NCI-H1092 (cell line): Measurements from ENCODE around the gene ATXN10.
"Not testable (repeated sequence)": the region's sequence is repeated elsewhere in the genome, so short reads cannot be mapped to it uniquely, and the experiment has no call there.

Experiments used
- DNase-seq: peaks from one replicate; lab custom pipeline; 2025; lab: John Stamatoyannopoulos, UW

ATXN10 gene

GRCh38 chr22:45709060-45709739 is 37.6 kb downstream of the ATXN10 start:
- DNase-seq: no peak

- DNase-seq: no peak
These were observed 38.2 kb downstream of the ATXN10 start for GRCh38 chr22:45709866-45710265.

- DNase-seq: no peak
These were observed 38.8 kb downstream of the ATXN10 start for GRCh38 chr22:45710469-45710868.

- DNase-seq: not testable (repeated sequence)
These were observed 42.8 kb downstream of the ATXN10 start for GRCh38 chr22:45714390-45714789.

DNA sequence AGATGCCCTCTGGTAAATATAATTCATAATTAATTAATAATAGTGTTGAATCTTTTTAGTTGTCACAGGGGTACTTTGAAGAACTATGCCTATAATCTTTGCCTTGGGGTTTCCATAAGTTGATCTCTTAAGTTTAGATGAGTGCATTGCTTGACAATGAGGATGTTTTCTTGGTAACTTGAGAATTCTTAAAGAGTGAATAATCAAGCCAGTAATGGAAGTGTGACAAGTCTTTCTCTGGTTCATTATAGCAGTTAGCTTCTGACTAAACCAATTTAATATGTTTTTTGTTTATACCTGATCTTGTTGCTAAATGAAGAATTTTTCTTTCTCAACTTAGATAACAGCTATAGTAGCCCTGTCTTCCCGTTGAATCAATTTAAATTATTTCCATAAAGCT is 46.2 kb downstream of the ATXN10 start:
- no peak for DNase-seq

GRCh38 chr22:45718391-45718790 is 46.8 kb downstream of the ATXN10 start:
- DNase-seq: no peak

- DNase-seq: no peak
These were observed 49.3 kb downstream of the ATXN10 start for GRCh38 chr22:45720839-45721378.

DNA sequence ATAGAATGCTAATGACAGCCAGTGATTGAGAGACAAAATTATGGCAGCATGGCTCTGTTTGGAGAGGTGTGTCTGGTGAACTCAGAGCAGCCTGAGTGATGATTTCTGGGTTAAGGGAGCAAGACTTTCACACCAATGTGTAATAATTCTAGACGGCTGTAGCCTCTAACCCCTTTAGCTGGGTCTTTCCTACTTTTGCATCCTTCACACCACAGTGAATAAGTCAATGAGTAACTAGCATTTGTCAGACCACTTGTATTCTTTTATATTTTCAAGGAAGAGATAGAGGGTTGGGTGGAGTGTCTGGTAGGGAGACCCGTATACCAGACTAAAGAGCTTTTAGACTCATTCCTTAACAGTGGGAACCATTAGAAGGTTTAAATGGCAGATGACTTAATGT is 50.4 kb downstream of the ATXN10 start:
- no peak for DNase-seq

DNA sequence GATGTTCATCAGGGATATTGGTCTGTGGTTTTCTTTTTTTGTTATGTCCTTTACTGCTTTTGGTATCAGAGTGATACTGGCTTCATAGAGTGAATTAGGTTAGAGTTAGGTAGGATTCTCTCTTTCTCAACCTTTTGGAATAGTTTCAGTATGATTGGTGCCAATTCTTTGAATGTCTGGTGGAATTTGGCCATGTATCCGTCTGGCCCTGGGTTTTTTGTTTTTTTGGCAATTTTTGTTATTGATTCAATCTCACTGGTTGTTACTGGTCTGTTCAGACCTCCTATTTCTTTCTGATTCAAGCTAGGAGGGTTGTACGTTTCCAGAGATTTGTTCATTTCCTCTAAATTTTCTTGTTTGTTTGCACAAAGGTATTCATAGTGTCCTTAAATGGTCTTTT is 54.4 kb downstream of the ATXN10 start:
- no peak for DNase-seq

DNA sequence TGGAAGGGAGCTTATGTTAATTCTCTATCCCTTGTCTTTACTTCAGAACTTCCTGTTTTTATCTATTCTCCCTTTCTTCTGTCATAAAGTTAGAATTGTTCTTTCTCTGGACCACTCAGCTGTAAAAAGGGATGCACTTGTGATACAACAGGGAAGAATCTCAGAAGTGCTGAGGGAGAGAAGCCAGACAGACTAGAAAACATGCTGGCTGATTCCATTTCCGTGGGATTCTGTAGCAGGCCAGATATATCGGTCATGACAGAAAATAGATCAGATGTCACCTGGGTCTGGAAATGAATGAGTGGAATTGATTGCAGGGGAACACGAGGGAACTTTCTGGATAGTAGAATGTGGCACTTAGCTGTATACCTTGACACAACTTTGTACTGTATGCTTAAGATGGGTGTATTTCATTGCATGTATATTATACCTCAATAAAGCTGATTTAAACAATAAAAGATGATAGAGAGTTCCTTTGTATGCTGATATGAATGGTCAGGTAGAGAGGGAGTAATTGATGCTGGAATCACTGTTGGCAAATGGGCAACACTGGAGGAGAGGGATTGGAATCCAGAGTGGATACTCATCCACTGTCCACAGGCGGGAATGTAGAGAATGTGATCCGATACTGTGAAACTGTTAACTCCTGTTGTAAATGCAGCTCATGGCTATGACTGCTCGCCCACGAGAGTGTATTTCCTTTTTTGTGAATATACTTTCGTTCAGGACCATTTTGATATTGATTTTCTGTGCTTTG is 59.6 kb downstream of the ATXN10 start:
- DNase-seq: no peak

GRCh38 chr22:45731798-45732495 is 60.3 kb downstream of the ATXN10 start:
- no peak for DNase-seq

GRCh38 chr22:45735273-45735672 is 63.6 kb downstream of the ATXN10 start:
- no peak for DNase-seq

DNA sequence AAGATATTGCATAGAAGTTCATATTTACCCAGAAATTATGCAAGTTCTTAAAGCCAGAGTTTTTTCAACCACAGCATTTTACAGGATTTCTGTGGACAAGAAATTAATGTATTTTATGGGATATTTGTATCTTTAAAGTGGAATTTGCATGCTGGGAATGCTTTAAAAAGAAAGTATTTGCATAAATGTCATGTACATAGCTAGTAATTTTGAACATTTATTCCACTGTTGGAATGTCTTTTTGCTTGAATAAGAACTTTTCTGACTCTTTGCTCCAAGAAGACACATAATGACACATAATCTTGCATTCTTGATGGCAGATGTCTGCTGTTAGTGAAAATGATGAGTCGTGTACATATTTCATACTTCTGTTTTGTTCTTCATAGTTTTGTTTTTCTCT is 66.6 kb downstream of the ATXN10 start:
- DNase-seq: no peak

- DNase-seq: no peak
These were observed 68.6 kb downstream of the ATXN10 start for GRCh38 chr22:45740236-45740635.

DNA sequence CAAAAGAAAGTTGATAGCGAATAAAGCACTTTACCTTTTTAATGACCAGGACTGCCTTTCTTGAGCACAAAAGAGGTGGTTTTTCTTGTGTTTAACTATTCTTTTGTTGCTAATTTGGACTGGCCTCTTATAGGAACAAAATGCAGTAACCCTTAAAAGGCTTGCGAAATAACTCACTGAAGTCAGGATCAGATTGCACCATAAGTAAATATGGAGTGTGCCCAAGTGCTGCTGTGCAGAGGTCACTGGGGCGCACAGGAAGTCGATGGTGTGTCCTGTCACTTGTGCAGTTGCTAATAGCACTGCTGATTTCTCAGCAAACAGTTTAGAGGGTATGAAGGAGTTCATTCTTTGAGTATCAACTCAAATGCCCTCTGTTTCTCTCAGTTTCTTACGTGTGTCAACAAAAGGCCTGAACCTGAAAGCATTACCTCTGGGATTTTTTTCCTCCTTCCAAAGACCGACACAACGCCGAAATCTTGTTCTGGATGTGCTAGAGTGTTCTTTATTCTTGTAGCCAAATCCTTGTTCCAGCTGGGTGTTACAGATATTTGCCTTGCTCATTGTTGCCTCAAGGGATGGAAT is 71.3 kb downstream of the ATXN10 start:
- no peak for DNase-seq

- no peak for DNase-seq
These were observed 72.1 kb downstream of the ATXN10 start for GRCh38 chr22:45743687-45744086.

DNA sequence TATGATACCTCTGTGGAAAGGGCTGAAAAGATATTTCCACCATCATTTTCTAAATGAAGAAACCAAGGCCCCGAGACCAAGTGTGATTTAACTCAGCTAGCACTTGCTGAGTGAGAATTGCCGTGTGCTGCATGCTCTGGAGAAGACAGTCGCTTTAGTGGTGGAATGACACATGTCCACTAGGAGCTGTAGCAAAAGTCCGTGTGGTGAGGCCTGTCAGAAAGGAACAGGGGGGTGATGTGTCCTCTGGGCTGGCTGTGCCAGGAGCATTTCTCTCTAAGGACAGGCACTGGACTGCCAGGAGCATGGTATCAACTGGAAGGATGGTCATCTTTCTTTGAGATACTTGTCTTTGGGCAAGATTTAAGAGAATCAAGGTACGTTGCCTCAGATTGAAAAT is 72.8 kb downstream of the ATXN10 start:
- DNase-seq: no peak

- DNase-seq: no peak
These were observed 79.0 kb downstream of the ATXN10 start for GRCh38 chr22:45750626-45751025.

- no peak for DNase-seq
These were observed 80.4 kb downstream of the ATXN10 start for GRCh38 chr22:45752036-45752435.

- DNase-seq: no peak
These were observed 83.2 kb downstream of the ATXN10 start for GRCh38 chr22:45754822-45755221.

GRCh38 chr22:45756558-45756957 is 84.9 kb downstream of the ATXN10 start:
- no peak for DNase-seq

DNA sequence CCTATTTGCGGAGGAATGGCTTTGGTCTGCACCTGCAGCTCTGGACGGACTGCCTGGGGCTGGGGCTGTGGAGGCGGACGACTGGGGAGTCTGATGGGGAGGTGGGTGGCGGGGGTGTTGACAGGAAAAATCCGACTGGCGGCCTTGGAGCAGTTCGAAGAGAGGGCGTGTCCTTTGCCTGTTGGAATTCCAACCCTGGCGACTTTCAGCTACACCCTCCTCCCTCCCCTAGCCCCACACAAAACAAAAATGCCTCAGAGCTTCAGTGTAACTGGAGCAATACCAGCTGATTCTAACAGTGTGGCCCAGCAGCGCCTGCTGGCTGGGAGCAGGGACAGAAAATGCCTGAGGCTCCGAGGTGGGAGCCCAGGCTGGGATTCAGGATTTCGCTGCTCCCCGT is 85.4 kb downstream of the ATXN10 start:
- DNase-seq: no peak
